K562 (cell line): ENCODE measurements around the gene PACRG. TPM values are rescaled to one million over a fixed set of nuclear protein-coding genes. Genes with fewer than 3 reads are reported as not detected.
A peak's percentile ranks its signal among the peaks of the same experiment; 100 is the strongest.

Source experiments
- ATAC-seq: fragments of 200-7000 bp; cut with Tn5 transposase; 3 replicates; pipeline ENCODE4 v1.9.1; 2020; ENCODE audit warnings: moderate library complexity
- BruUV-seq: library from RNA; stranded (reverse); fragments of 400-500 nt; replicated peaks from 2 replicates; lab custom pipeline; 2021; lab: Mats Ljungman, UMichigan
- CTCF ChIA-PET: fragments of 300-600 bp; formaldehyde crosslinking; extraction: SDS; loops from one replicate; lab custom pipeline; 2021; ENCODE audit warnings: low intra/inter-chr PET ratio; lab: Yijun Ruan, JAX
- POLR2A ChIA-PET: fragments of 300-600, 350-650 bp; sonication (Branson Sonifier 250); formaldehyde crosslinking; extraction: SDS; loops from one replicate; lab custom pipeline; 2021; ENCODE audit warnings: antibody characterized with exemption, inconsistent platforms; lab: Yijun Ruan, JAX
- DNase-seq, 4 experiments: peaks; one replicate each; pipeline versions ENCODE4 v3.0.0 to v3.0.0-alpha.2; 2011 to 2018; ENCODE audit warnings: low spot score in 3 of 4, mixed read lengths in 3 of 4; ENCODE audit errors: extremely low read depth in 1 of 4
- FAIRE-seq: peaks from 2 replicates; lab custom pipeline; 2011; peaks lifted over from hg19 to GRCh38; lab: Jason Lieb, UNC
- H2AFZ ChIP-seq: 2 replicates; pipeline ENCODE4 v1.6.0; 2011; ENCODE audit warnings: low read depth, low read length, control low read depth, inconsistent platforms
- H3K27ac ChIP-seq: fragments of 200-600 bp; 3 replicates; pipeline ENCODE4 v1.8.0; 2011; ENCODE audit warnings: low read depth, mild to moderate bottlenecking, control low read depth, inconsistent platforms, low read length, moderate library complexity, mixed read lengths; ENCODE audit errors: extremely low read depth
- H3K27me3 ChIP-seq, 2 experiments: fragments of 300-600 bp in 1 of 2; 2 replicates in 1 of 2; 3 replicates in 1 of 2; pipeline versions ENCODE4 v1.6.0 to v1.8.0; 2011; ENCODE audit warnings: inconsistent platforms in 2 of 2, low read length in 2 of 2, mild to moderate bottlenecking in 1 of 2, mixed read lengths in 1 of 2, moderate library complexity in 1 of 2; ENCODE audit not compliant: control insufficient read depth in 2 of 2, insufficient read depth in 2 of 2
- H3K36me3 ChIP-seq: fragments of 300-600 bp; 3 replicates; pipeline ENCODE4 v1.8.0; 2011; ENCODE audit warnings: mild to moderate bottlenecking, low read length, inconsistent platforms; ENCODE audit not compliant: control insufficient read depth, insufficient read depth
- H3K4me1 ChIP-seq, 2 experiments: fragments of 200-600 bp in 1 of 2; replicated peaks in 1 of 2; 2 replicates in 1 of 2; 3 replicates in 1 of 2; pipeline versions ENCODE4 v1.5.1 to v1.8.0; 2011; ENCODE audit warnings: inconsistent platforms in 2 of 2, low read length in 2 of 2, mild to moderate bottlenecking in 1 of 2, mixed read lengths in 1 of 2, moderate library complexity in 1 of 2; ENCODE audit not compliant: control insufficient read depth in 2 of 2, insufficient read depth in 2 of 2
- H3K4me2 ChIP-seq: 2 replicates; pipeline ENCODE4 v1.6.1; 2011; ENCODE audit warnings: low read length, control low read depth, inconsistent platforms, mixed read lengths; ENCODE audit not compliant: insufficient read depth
- H3K4me3 ChIP-seq: fragments of 200-600 bp; sonication (generic), shearing (Covaris generic); 2 replicates; pipeline ENCODE4 v1.5.1; 2016; ENCODE audit warnings: control low read depth, inconsistent platforms
- H3K79me2 ChIP-seq: fragments of 200-600 bp; 3 replicates; pipeline ENCODE4 v1.8.0; 2011; ENCODE audit warnings: low read length, inconsistent platforms; ENCODE audit not compliant: control insufficient read depth, insufficient read depth
- H3K9ac ChIP-seq, 2 experiments: 2 replicates each; pipeline versions ENCODE4 v1.6.0 to v1.6.1; 2011; ENCODE audit warnings: low read depth in 2 of 2, low read length in 2 of 2, control low read depth in 1 of 2, inconsistent platforms in 1 of 2, mild to moderate bottlenecking in 1 of 2, mixed read lengths in 1 of 2; ENCODE audit not compliant: insufficient read depth in 1 of 2
- H3K9me1 ChIP-seq: one replicate; pipeline ENCODE4 v1.6.0; 2011; ENCODE audit warnings: inconsistent platforms, mild to moderate bottlenecking, low read length, moderate library complexity; ENCODE audit not compliant: control insufficient read depth, insufficient read depth
- H3K9me3 ChIP-seq: replicated peaks from 2 replicates; pipeline ENCODE4 v1.5.1; 2011; ENCODE audit warnings: low read depth, low read length, inconsistent platforms; ENCODE audit not compliant: control insufficient read depth, insufficient read depth
- H4K20me1 ChIP-seq: replicated peaks from 2 replicates; pipeline ENCODE4 v1.6.1; 2011; ENCODE audit warnings: low read length, inconsistent platforms, mixed read lengths; ENCODE audit not compliant: control insufficient read depth, insufficient read depth
- ASH1L ChIP-seq: fragments of 450-650 bp; IDR thresholded peaks from 2 replicates; pipeline ENCODE4 v1.6.1; 2018; ENCODE audit warnings: borderline replicate concordance, mild to moderate bottlenecking, low read depth; ENCODE audit not compliant: partially characterized antibody
- BRD9 ChIP-seq: fragments of 450-650 bp; IDR thresholded peaks from 2 replicates; pipeline ENCODE4 v1.6.1; 2018; ENCODE audit warnings: low read depth; ENCODE audit not compliant: partially characterized antibody
- C11orf30 ChIP-seq: fragments of 450-650 bp; IDR thresholded peaks from 2 replicates; pipeline ENCODE4 v1.6.1; 2016; ENCODE audit warnings: low read depth, mild to moderate bottlenecking
- DNMT1 ChIP-seq: fragments of 450-650 bp; IDR thresholded peaks from 2 replicates; pipeline ENCODE4 v1.6.1; 2016; ENCODE audit warnings: antibody characterized with exemption, mild to moderate bottlenecking
- ERF ChIP-seq: fragments of 450-650 bp; formaldehyde crosslinking; IDR thresholded peaks from 2 replicates; pipeline ENCODE4 v1.4.0; 2020; ENCODE audit warnings: mild to moderate bottlenecking, mixed read lengths
- FOXJ3 ChIP-seq: sonication (generic); formaldehyde crosslinking; IDR thresholded peaks from 2 replicates; pipeline ENCODE4 v1.4.0; 2020; ENCODE audit warnings: mild to moderate bottlenecking, missing genetic modification reagents
- HEY1 ChIP-seq: fragments of 250-450 bp; sonication (Bioruptor Pico); IDR thresholded peaks from 2 replicates; pipeline ENCODE4 v1.5.0; 2020; ENCODE audit warnings: mild to moderate bottlenecking, moderate library complexity, borderline replicate concordance
- ILK ChIP-seq: fragments of 450-650 bp; IDR thresholded peaks from 2 replicates; pipeline ENCODE4 v1.6.1; 2016; ENCODE audit warnings: missing genetic modification characterization, low read depth, mild to moderate bottlenecking, missing compliant biosample characterization, moderate library complexity, borderline replicate concordance
- PHF21A ChIP-seq: fragments of 450-650 bp; IDR thresholded peaks from 2 replicates; pipeline ENCODE4 v1.6.1; 2017; ENCODE audit warnings: low read depth, borderline replicate concordance
- PTRF ChIP-seq: fragments of 450-650 bp; IDR thresholded peaks from 2 replicates; pipeline ENCODE4 v1.6.1; 2016; ENCODE audit warnings: mild to moderate bottlenecking, missing genetic modification characterization, missing compliant biosample characterization
- ZNF316 ChIP-seq: fragments of 450-650 bp; IDR thresholded peaks from 2 replicates; pipeline ENCODE4 v1.6.1; 2016
- WGBS: fragments of 100-300 bp; shearing (Covaris generic); methylation state at CpG from one replicate; pipeline ENCODE4 v1.1.6; 2016; ENCODE audit warnings: low coverage, mixed read lengths; ENCODE audit not compliant: insufficient coverage; ENCODE audit errors: missing lambda C conversion rate; 5-methylcytosine and 5-hydroxymethylcytosine counted together
- in situ Hi-C: fragments of 300-500 bp; cut with MboI; formaldehyde crosslinking; loops from 4 replicates; pipeline ENCODE4 v1.15.0; 2018; ENCODE audit warnings: inconsistent platforms, mixed read lengths
- intact Hi-C: fragments of 100-400 bp; cut with micrococcal nuclease; formaldehyde crosslinking; loops from 2 replicates; pipeline ENCODE4 v1.14.2; 2022
- polyA plus RNA-seq, 8 experiments: library from polyadenylated mRNA; depleted of rRNA in 4 of 8; stranded (reverse) in 5 of 8; unstranded in 3 of 8; fragments of >200 nt; fragmentation: Nextera tagmentation in 2 of 8; fragmentation: Illumina TruSeq in 1 of 8; extraction: Ambion mirVana in 2 of 8; extraction: Trizol in 1 of 8; gene quantifications; 2 replicates each; pipeline versions ENCODE4 v1.2.1 to v1.2.3, GENCODE V29; 2011 to 2014; ENCODE audit warnings: inconsistent platforms in 1 of 8, missing spikeins in 1 of 8
- total RNA-seq, 7 experiments: library from RNA; depleted of rRNA in 6 of 7; stranded (reverse); fragments of >200 nt in 6 of 7; fragmentation: Illumina TruSeq in 2 of 7; extraction: Trizol in 2 of 7; gene quantifications; 2 replicates each; pipeline versions ENCODE4 v1.2.1 to v1.2.3, GENCODE V29; 2011 to 2021; ENCODE audit warnings: low replicate concordance in 1 of 7
- TF ChIP-seq, protein P1 (sequence below): sonication (generic); formaldehyde crosslinking; IDR thresholded peaks from 2 replicates; pipeline ENCODE4 v1.9.0; 2022; ENCODE audit warnings: mild to moderate bottlenecking, missing genetic modification reagents
- TF ChIP-seq, protein P2 (sequence below): fragments of 450-650 bp; formaldehyde crosslinking; IDR thresholded peaks from 2 replicates; pipeline ENCODE4 v1.4.0; 2020; ENCODE audit warnings: mild to moderate bottlenecking
- TF ChIP-seq, protein P3 (sequence below): fragments of 250-450 bp; sonication (Bioruptor Pico); IDR thresholded peaks from 2 replicates; pipeline ENCODE4 v1.4.0; 2020; ENCODE audit warnings: mild to moderate bottlenecking, moderate library complexity

PACRG gene
- total and polyA plus RNA-seq, 9 of the 15 experiments (the other 6 are each of a cell fraction or from before 2014, with no cell fraction given) = 0.04 TPM; not detected in 8

DNA sequence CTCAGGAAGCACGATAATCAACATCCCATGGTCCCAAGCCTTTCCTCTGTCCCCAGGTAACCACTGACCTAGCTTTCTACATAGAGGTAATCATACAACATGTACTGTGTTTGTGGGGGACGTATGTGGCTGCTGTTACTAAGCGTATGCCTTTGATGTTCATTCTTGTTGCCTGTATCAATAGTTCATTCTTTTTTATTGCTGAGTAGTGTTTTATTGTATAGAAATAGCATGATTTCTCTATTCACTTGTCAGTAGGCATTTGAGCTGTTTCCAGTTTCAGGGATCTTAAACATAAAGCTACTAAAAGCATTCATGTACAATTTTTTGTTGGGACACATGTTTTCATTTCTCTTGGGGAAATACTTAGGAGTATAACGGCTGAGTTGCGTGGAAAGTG is 185.4 kb downstream of the PACRG start:
- H3K4me3 ChIP-seq = no peak overlapping the region
- TF ChIP-seq, protein P1, sequence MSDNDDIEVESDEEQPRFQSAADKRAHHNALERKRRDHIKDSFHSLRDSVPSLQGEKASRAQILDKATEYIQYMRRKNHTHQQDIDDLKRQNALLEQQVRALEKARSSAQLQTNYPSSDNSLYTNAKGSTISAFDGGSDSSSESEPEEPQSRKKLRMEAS (CRISPR knock-in tag) = no peak
- TF ChIP-seq, protein P2, sequence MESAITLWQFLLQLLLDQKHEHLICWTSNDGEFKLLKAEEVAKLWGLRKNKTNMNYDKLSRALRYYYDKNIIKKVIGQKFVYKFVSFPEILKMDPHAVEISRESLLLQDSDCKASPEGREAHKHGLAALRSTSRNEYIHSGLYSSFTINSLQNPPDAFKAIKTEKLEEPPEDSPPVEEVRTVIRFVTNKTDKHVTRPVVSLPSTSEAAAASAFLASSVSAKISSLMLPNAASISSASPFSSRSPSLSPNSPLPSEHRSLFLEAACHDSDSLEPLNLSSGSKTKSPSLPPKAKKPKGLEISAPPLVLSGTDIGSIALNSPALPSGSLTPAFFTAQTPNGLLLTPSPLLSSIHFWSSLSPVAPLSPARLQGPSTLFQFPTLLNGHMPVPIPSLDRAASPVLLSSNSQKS (CRISPR knock-in tag) = no peak
- TF ChIP-seq ZNF316 = peak; percentile 51; the same call in 1 of the 2 replicates
- TF ChIP-seq C11orf30 = peak; percentile 25
- TF ChIP-seq, all 486 proteins: peak for 2
- no peak overlapping the region for H3K4me2 ChIP-seq
- in situ Hi-C loops (no loop called here), intact Hi-C loops (no loop called here)
- no peak for ATAC-seq
- no TSS peak for BruUV-seq
- H4K20me1 ChIP-seq = no peaks in the 10 kb centered on the region
- ChIA-PET POLR2A (no interaction called here), CTCF (no interaction called here)
- H3K27ac ChIP-seq = no peak overlapping the region
- no peaks in the 10 kb centered on the region for H3K79me2 ChIP-seq
- no peak overlapping the region for H3K9ac ChIP-seq
- no peaks in the 10 kb centered on the region for H3K4me1 ChIP-seq
- H3K36me3 ChIP-seq = no peaks in the 10 kb centered on the region
- H3K9me3 ChIP-seq = no peaks in the 10 kb centered on the region
- H3K9me1 ChIP-seq = no peaks in the 10 kb centered on the region
- WGBS = 3% methylated on average over 5 of the region's 5 CpGs
- FAIRE-seq = peak; percentile 29
- no peak overlapping the region for H2AFZ ChIP-seq
- DNase-seq = no peak
- H3K27me3 ChIP-seq = no peaks in the 10 kb centered on the region

DNA sequence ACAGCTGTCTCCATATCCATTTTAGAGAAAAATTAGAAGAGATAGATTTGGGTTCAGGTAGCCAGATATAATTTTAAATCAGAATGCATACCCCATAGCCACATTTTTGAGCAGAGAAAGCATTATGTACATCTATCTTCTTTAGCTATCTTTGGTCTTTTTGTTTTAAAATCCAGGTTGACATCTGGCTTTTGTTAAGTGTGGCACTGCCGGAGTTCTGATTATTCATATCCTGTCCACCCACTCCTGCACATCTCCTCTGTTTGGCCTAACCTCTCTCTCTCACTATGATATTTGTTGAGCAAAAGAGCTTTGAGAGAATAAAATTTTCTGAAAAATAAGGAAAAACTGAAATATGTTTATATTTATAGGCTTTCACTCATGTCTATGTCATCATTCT is 189.7 kb downstream of the PACRG start:
- H3K4me1 ChIP-seq = no peaks in the 10 kb centered on the region
- in situ Hi-C loops = no loop called here
- H3K36me3 ChIP-seq = no peaks in the 10 kb centered on the region
- H3K9me1 ChIP-seq = no peaks in the 10 kb centered on the region
- no peak overlapping the region for H3K4me3 ChIP-seq
- POLR2A ChIA-PET = no interaction called here
- WGBS = 0% methylated on average over 1 of the region's 1 CpG
- TF ChIP-seq PHF21A (no peak), DNMT1 (no peak), ILK (no peak), PTRF (tag) (no peak), HEY1 (no peak), ASH1L (no peak), ERF (CRISPR knock-in tag) (no peak), FOXJ3 (CRISPR knock-in tag) (no peak), BRD9 (no peak)
- TF ChIP-seq, protein P3, sequence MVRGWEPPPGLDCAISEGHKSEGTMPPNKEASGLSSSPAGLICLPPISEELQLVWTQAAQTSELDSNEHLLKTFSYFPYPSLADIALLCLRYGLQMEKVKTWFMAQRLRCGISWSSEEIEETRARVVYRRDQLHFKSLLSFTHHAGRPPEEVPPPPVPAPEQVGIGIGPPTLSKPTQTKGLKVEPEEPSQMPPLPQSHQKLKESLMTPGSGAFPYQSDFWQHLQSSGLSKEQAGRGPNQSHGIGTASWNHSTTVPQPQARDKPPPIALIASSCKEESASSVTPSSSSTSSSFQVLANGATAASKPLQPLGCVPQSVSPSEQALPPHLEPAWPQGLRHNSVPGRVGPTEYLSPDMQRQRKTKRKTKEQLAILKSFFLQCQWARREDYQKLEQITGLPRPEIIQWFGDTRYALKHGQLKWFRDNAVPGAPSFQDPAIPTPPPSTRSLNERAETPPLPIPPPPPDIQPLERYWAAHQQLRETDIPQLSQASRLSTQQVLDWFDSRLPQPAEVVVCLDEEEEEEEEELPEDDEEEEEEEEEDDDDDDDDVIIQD (CRISPR knock-in tag) = no peak
- TF ChIP-seq, all 486 proteins: peak for 0
- Histone ChIP-seq H3K79me2 (no peaks in the 10 kb centered on the region), H3K9ac (no peak overlapping the region), H4K20me1 (no peaks in the 10 kb centered on the region), H3K9me3 (no peaks in the 10 kb centered on the region; the same call in 1 of the 2 replicates), H3K27ac (no peak overlapping the region), H3K27me3 (no peaks in the 10 kb centered on the region), H3K4me2 (no peak overlapping the region), H2AFZ (no peak overlapping the region)
- FAIRE-seq (no peak), ATAC-seq (no peak), DNase-seq (no peak)
- intact Hi-C loops = no loop called here
- no TSS peak for BruUV-seq
- CTCF ChIA-PET = no interaction called here
